ENCODE measurements around the gene MORN1.

DNA sequence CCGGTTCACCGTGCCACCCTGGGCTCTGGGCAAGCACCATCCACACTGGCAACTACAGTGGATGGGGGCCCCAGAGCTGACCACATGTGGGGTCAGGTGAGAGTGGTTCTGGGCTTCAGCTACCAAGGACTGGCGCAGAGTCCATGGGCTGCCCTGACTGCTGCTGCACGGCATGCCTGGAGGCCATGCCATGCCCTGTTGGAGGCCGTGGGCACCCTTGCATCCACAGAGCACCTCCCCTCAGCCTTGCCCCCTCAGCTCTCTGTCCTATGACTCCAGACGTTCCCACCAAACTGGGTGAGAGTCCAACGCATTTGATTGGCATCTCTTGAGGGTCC, 15.5 kb downstream of the MORN1 start:
- TF ChIP-seq, protein P1, sequence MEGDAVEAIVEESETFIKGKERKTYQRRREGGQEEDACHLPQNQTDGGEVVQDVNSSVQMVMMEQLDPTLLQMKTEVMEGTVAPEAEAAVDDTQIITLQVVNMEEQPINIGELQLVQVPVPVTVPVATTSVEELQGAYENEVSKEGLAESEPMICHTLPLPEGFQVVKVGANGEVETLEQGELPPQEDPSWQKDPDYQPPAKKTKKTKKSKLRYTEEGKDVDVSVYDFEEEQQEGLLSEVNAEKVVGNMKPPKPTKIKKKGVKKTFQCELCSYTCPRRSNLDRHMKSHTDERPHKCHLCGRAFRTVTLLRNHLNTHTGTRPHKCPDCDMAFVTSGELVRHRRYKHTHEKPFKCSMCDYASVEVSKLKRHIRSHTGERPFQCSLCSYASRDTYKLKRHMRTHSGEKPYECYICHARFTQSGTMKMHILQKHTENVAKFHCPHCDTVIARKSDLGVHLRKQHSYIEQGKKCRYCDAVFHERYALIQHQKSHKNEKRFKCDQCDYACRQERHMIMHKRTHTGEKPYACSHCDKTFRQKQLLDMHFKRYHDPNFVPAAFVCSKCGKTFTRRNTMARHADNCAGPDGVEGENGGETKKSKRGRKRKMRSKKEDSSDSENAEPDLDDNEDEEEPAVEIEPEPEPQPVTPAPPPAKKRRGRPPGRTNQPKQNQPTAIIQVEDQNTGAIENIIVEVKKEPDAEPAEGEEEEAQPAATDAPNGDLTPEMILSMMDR (IDR thresholded peaks at IDR 0.05) = no peak
- no peak for TF ChIP-seq POLR2A (IDR thresholded peaks at IDR 0.05)

Measured in right lobe of liver (tissue), 4 donors.